Activated CD4-positive, alpha-beta T cell treated with anti-CD3 and anti-CD28 coated beads for 4 hours (primary cell): ENCODE measurements around the gene EXOC4.
"Not testable (repeated sequence)": the region's sequence is repeated elsewhere in the genome, so short reads cannot be mapped to it uniquely, and the experiment has no call there.

Experiments
- DNase-seq, 2 donors: peaks; one replicate each; pipeline ENCODE4 v3.0.0-alpha.2; 2020

EXOC4 gene

GRCh38 chr7:134060874-134061273, 808.0 kb downstream of the EXOC4 start:
- DNase-seq: no peak

GRCh38 chr7:134062460-134062859, 809.6 kb downstream of the EXOC4 start:
- no peak for DNase-seq

GRCh38 chr7:134065415-134065814, 812.5 kb downstream of the EXOC4 start:
- DNase-seq: no peak

- no peak for DNase-seq
Observed at GRCh38 chr7:134067164-134067563, 814.3 kb downstream of the EXOC4 start.

GRCh38 chr7:134068670-134069069, 815.8 kb downstream of the EXOC4 start:
- DNase-seq: no peak

GRCh38 chr7:134069187-134069586, 816.3 kb downstream of the EXOC4 start:
- DNase-seq: no peak

GRCh38 chr7:134070673-134071072, 817.8 kb downstream of the EXOC4 start:
- DNase-seq: no peak

- DNase-seq: no peak
Observed at GRCh38 chr7:134071355-134072331, 818.8 kb downstream of the EXOC4 start.

- DNase-seq: no peak
Observed at GRCh38 chr7:134073276-134073675, 820.4 kb downstream of the EXOC4 start.

- DNase-seq: no peak
Observed at GRCh38 chr7:134075799-134076198, 822.9 kb downstream of the EXOC4 start.

GRCh38 chr7:134077560-134077959, 824.7 kb downstream of the EXOC4 start:
- not testable (repeated sequence) for DNase-seq

- DNase-seq: no peak
Observed at GRCh38 chr7:134078991-134079390, 826.1 kb downstream of the EXOC4 start.

- DNase-seq: no peak
Observed at GRCh38 chr7:134081695-134082094, 828.8 kb downstream of the EXOC4 start.

GRCh38 chr7:134083766-134084487, 831.0 kb downstream of the EXOC4 start:
- DNase-seq: no peak

- no peak for DNase-seq
Observed at GRCh38 chr7:134084488-134085144, 831.7 kb downstream of the EXOC4 start.

GRCh38 chr7:134085311-134085710, 832.4 kb downstream of the EXOC4 start:
- DNase-seq: no peak

- no peak for DNase-seq
Observed at GRCh38 chr7:134086998-134087735, 834.3 kb downstream of the EXOC4 start.

GRCh38 chr7:134088199-134088598, 835.3 kb downstream of the EXOC4 start:
- no peak for DNase-seq

GRCh38 chr7:134089446-134089845, 836.6 kb downstream of the EXOC4 start:
- no peak for DNase-seq

- no peak for DNase-seq
Observed at GRCh38 chr7:134098072-134098471, 845.2 kb downstream of the EXOC4 start.

GRCh38 chr7:134101716-134102115, 848.8 kb downstream of the EXOC4 start:
- DNase-seq: no peak

GRCh38 chr7:134104166-134104565, 851.3 kb downstream of the EXOC4 start:
- DNase-seq: no peak

GRCh38 chr7:134105841-134106240, 853.0 kb downstream of the EXOC4 start:
- no peak for DNase-seq
